ACC112 (cell line): Measurements from ENCODE around the gene SIMC1.
"Not testable (repeated sequence)": the region's sequence is repeated elsewhere in the genome, so short reads cannot be mapped to it uniquely, and the experiment has no call there.

Experiments used
- H2AFZ ChIP-seq: fragments of 200-600 bp; sonication (generic); one replicate; pipeline ENCODE4 v1.6.0; 2017; ENCODE audit warnings: antibody characterized with exemption, low read length; ENCODE audit not compliant: unreplicated experiment
- H3K27ac ChIP-seq: fragments of 200-600 bp; sonication (generic); 2 replicates; pipeline ENCODE4 v1.5.1; 2014; ENCODE audit warnings: low read depth, mild to moderate bottlenecking, antibody characterized with exemption, low read length, moderate library complexity
- H3K27me3 ChIP-seq: fragments of 200-600 bp; sonication (generic); 2 replicates; pipeline ENCODE4 v1.6.1; 2014; ENCODE audit warnings: mild to moderate bottlenecking, antibody characterized with exemption, low read length, moderate library complexity, mixed read lengths; ENCODE audit not compliant: insufficient read depth
- H3K36me3 ChIP-seq: fragments of 200-600 bp; sonication (generic); 2 replicates; pipeline ENCODE4 v1.6.1; 2016; ENCODE audit warnings: mild to moderate bottlenecking, antibody characterized with exemption, low read length, moderate library complexity, mixed read lengths; ENCODE audit not compliant: insufficient read depth
- H3K4me1 ChIP-seq: fragments of 200-600 bp; sonication (generic); one replicate; pipeline ENCODE4 v1.6.1; 2016; ENCODE audit warnings: low read length, mixed read lengths; ENCODE audit not compliant: insufficient read depth, unreplicated experiment, control insufficient read depth
- H3K4me3 ChIP-seq: fragments of 200-600 bp; sonication (generic); 2 replicates; pipeline ENCODE4 v1.5.1; 2014; ENCODE audit warnings: mild to moderate bottlenecking, low read depth, low read length
- H3K79me2 ChIP-seq: fragments of 200-600 bp; sonication (generic); one replicate; pipeline ENCODE4 v1.6.0; 2016; ENCODE audit warnings: low read length; ENCODE audit not compliant: control insufficient read depth, unreplicated experiment, insufficient read depth

Gene SIMC1

DNA sequence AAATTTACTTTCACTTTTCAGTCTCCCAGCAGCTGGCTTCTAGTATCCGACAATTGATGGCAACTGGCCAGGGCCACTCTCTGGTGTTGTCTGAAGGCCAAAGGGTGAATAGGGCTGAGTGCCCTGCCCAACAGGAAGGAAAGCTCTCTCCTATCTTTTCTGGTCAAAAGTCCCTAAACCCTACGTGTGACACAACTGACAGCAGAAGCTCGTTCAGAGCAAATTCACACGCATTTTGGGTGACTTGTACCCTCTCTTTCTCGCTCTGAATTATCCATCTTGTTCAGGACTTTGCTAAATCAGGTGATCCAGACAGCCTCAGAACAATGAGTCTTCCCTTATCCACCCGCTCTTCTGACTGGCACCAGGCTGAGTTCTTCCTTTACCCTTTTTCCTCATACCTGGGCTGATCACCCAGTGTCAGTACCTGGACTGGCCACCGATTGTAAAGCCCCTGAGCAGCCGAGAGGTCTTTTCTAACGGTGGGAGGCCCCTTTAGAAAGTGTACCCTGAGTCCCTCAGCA is 21.8 kb upstream of the SIMC1 start:
- not testable (repeated sequence) for H3K27ac ChIP-seq

DNA sequence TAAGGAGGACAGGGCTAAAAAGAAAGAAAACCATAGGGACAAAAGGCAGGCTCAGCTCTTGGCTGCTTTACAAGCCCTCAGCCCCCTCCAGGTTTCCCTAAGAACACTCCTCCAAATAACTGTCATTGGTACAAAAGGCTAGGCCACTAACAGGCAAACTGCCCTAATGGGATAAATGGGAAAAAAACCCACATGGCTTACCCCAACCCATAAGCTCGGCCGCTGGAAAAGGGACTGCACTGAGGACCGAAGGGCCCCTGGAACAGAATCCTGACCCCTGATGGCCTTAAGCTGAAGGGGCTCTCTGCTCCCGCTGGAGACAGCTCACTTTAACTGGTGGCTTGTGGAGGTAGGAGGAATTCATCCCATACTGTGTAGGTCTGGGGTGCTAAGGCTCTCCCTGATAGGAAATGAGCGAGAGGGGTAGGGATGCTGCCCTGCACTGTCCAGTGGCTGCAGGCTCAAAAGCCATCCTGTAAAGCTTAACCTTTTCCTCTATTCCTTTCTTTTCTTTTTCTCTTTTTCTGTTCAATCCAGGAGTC is 21.0 kb upstream of the SIMC1 start:
- H3K27me3 ChIP-seq, H3K4me1 ChIP-seq, H3K36me3 ChIP-seq, H3K27ac ChIP-seq, H3K4me3 ChIP-seq, H2AFZ ChIP-seq, H3K79me2 ChIP-seq: not testable (repeated sequence)

More for the DNA sequence above, 21.8 kb upstream of the SIMC1 start:
- not testable (repeated sequence) for H3K36me3 ChIP-seq, H2AFZ ChIP-seq, H3K27me3 ChIP-seq, H3K4me1 ChIP-seq, H3K79me2 ChIP-seq, H3K4me3 ChIP-seq

DNA sequence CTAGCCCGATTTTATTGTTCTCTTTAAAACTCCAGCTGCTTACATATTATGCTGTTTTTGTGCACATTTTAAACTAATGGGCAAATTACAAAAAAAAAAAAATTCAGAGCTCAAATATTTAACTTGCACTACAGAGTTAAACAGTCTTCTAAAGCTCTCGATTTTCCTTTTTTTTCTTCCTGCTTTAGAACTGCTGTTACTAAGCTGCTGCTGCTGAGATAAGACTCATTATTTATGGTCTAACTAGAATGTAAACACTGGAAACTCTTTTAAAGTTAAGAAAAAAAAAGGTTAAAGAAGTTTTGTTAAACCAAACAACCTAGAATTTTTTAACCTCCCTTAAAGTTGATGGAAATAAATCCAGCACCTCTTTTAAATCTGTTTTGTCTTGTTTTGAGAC is 20.5 kb upstream of the SIMC1 start:
- H3K4me1 ChIP-seq, H3K36me3 ChIP-seq, H2AFZ ChIP-seq, H3K27ac ChIP-seq, H3K27me3 ChIP-seq, H3K79me2 ChIP-seq, H3K4me3 ChIP-seq: not testable (repeated sequence)

DNA sequence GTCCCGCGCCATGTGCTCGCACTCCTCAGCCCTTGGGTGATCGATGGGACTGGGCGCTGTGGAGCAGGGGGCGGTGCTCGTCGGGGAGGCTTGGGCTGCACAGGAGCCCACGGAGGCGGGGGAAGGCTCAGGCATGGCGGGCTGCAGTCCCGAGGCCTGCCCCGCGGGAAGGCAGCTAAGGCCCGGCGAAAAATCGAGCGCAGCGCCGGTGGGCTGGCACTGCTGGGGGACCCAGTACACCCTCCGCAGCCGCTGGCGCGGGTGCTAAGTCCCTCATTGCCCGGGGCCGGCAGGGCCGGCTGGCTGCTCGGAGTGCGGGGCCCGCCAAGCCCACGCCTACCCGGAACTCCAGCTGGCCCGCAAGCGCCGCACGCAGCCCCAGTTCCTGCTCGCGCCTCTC is 16.2 kb upstream of the SIMC1 start:
- H3K27me3 ChIP-seq, H3K27ac ChIP-seq, H3K79me2 ChIP-seq, H3K4me1 ChIP-seq, H2AFZ ChIP-seq, H3K4me3 ChIP-seq, H3K36me3 ChIP-seq: not testable (repeated sequence)

DNA sequence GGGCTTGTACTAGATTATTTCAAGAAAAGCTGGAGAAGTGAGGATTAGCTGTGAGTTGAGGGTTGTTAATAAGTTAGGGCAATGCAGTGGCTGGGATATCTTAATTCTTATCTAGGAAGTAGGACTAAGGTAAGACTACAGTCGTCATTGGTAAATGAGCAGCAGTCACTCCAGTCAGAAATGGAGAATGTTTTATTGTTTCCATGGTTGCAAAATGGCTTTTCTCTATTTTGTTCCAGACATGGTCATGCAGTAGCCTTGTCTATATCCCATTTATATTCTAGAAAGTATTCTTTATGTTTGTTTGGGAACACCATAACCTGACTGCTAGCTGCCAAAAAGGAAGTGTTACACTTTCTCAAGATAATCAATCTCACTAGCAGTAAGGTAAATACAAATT is 9.9 kb upstream of the SIMC1 start:
- not testable (repeated sequence) for H3K4me3 ChIP-seq, H3K79me2 ChIP-seq, H3K27ac ChIP-seq, H3K4me1 ChIP-seq, H2AFZ ChIP-seq, H3K27me3 ChIP-seq, H3K36me3 ChIP-seq

DNA sequence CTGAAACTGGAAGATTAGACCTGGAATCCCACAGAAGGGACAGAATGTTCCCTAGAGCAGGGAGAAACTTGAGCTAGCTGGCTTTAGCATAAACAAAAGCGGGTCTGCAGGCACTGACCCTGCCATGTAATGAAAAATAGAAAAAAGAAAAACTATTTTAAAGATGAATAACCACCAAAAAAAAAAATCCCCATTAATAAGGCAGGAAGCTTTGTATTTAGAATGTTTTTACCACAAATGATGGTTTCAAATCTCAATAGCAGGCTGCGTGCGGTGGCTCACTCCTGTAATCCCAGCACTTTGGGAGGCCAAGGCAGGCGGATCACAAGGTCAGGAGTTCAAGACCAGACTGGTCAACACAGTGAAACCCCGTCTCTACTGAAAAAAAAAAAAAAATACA is 5.0 kb upstream of the SIMC1 start:
- H3K79me2 ChIP-seq, H3K4me1 ChIP-seq, H3K36me3 ChIP-seq, H3K4me3 ChIP-seq, H2AFZ ChIP-seq, H3K27ac ChIP-seq, H3K27me3 ChIP-seq: not testable (repeated sequence)

DNA sequence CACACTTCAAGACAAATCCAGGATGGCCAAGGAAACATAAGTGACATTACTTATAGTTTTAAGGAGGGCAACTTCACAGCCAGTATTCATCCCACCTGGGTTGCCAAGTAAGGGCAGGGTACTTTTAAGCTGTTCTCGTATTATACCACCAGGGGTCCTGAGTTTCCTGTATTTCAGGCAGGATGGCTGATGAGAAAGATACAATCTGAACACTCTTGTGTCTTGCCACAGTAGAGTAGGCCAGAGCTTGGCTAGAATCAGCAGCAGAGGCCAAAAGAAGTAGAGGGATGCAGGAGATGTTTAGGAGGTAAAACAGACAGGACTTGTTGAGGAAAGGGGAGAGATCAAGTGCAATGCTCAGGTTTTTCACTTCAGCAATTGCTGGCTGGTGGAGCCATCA is 3.1 kb upstream of the SIMC1 start:
- H2AFZ ChIP-seq, H3K4me1 ChIP-seq, H3K27me3 ChIP-seq, H3K79me2 ChIP-seq, H3K4me3 ChIP-seq, H3K36me3 ChIP-seq, H3K27ac ChIP-seq: not testable (repeated sequence)

DNA sequence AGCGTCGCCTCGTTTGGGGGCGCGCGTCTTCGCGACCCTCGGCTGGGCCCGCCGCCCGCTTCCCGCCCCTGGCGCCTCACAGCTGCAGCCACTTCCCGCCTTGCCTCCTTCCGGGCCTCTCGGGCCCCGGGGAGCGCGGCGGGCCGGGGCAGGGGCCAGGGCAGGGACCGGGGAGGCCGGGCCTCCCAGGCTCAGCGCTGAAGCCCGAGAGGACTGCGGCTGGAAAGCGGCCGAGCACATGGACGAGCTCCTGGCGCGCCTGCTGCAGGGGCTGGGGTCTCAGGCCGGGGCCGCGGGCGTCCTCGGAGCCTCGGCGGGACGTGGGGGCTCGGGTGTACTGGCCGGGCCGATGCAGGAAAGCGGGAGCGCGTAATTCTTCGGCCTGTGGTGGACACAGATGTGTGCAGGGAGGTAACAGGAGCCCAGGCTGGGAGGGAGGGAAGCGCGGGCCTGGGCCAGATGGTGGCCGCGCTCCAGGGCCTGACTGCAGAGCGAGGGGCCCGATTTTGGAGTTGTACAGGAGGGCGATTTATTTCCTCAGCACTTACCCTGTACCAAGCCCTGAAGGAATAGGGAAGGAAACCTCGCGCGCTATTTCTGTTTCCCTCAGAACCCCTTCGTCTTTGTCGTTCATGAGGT is 540 bp downstream of the SIMC1 start:
- not testable (repeated sequence) for H3K27ac ChIP-seq, H3K27me3 ChIP-seq, H2AFZ ChIP-seq, H3K36me3 ChIP-seq, H3K4me1 ChIP-seq, H3K79me2 ChIP-seq
- peak overlapping the region; percentile 72 for H3K4me3 ChIP-seq

DNA sequence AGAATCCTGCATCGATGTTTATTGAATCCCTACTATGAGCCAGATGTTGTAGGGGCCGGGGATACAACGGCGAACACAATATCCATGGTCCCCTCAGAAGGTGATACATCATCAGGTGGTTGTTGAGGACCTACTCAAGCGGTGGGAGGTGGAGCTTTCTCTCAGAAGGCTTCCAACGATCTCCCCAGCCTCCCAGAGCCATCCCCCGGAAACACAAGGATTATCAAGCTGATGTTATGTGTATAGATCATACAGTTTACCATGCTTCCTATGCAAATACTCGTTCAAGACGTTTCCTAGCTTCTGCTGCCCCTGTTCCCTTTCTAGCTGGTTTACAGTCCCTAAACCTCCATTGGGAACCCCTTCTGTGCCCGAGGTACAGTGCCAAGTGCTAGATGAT is 1.1 kb downstream of the SIMC1 start:
- H2AFZ ChIP-seq, H3K4me1 ChIP-seq, H3K27me3 ChIP-seq, H3K27ac ChIP-seq, H3K4me3 ChIP-seq, H3K79me2 ChIP-seq, H3K36me3 ChIP-seq: not testable (repeated sequence)

DNA sequence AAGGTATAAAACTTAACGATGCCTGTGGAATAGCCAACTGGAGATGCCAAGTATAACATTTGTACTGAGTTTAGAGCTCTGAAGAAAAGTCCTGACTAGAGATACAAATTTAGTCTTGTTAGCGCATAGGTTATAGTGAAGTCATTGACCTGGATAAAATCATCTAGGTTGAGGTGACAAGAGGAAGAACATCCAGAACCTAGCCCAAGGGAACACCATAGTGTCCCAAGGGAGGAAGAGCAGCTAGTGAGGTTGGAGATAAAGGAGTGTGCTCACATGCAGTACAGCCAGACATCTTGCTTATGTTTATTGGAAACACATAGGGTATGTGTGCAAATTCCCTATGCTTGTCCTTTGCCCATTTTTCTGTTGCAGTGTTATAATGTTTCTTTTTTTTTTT is 6.1 kb downstream of the SIMC1 start:
- not testable (repeated sequence) for H3K36me3 ChIP-seq, H3K27ac ChIP-seq, H3K4me1 ChIP-seq, H2AFZ ChIP-seq, H3K79me2 ChIP-seq, H3K27me3 ChIP-seq, H3K4me3 ChIP-seq

DNA sequence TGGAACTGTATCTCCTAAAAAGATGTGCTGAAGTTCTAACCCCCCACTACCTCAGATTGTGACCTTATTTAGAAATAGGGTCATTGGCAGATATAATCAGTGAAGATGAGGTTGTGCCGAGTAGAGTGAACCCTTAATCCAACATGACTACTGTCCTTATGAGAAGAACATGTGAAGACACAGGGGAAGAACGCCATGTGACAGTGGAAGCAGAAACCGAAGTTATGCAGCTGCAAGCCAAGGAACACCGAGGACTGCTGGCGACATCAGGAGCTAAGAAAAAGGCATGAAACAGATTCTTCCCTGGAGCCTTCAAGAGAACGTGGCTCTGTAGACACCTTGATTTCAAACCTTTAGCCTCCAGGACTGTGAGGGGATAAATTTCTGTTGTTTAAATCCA is 6.8 kb downstream of the SIMC1 start:
- not testable (repeated sequence) for H3K36me3 ChIP-seq, H3K4me3 ChIP-seq, H3K27me3 ChIP-seq, H2AFZ ChIP-seq, H3K27ac ChIP-seq, H3K79me2 ChIP-seq, H3K4me1 ChIP-seq
